GM19043 (cell line): Measurements from ENCODE around the gene SLC6A7.
A peak's percentile ranks its signal among the peaks of the same experiment; 100 is the strongest.

Source experiments
- ATAC-seq: cut with Tn5 transposase; IDR thresholded peaks from one replicate; pipeline ENCODE4 v1.9.1; 2021; ENCODE audit warnings: low read depth; ENCODE audit not compliant: unreplicated experiment

Gene SLC6A7

DNA sequence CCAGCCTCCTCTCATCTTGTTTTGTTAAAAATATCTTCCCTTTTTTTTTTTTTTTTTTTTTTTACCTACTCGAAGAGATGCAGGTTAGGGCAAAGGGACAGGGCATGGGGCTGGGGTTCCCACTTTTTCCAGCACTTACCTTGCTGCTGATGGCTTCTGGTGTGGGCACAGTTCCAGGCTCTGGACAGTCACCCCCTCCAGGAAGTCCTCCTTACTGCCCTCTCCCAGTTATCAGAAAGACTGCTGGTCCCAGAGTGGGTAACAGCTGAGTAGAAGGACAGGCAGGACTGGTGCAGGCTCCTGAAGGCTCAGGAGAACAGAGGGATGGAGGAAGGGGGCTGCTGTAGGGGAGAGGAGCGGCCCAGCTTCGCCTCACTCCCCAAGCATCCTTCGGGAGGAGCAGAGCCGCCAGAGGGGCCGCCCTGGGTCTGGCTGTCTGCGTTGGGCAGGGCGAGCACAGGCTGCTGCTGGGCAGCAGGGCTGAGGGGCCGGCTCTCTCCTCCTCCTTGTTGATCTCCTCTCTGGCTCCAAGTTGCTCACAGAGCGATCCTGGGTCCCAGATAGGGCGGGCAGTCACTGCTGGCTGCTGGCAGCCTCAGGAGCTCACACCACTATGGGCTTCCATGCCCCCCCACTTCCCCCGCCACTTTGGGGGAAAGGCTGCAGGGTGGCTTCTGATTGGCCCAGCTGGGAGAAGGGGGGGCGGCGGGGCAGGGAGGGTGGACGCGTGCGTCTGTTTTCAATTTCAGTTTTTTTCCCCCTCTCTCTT, 34.4 kb upstream of the SLC6A7 start, which contains the start of gene PDGFRB:
Gene PDGFRB (minus strand): TSS at position 588 of the 769 bp plus-strand sequence. CDS start 18,798 bp downstream, outside the sequence.
- peak; percentile 72 for ATAC-seq

DNA sequence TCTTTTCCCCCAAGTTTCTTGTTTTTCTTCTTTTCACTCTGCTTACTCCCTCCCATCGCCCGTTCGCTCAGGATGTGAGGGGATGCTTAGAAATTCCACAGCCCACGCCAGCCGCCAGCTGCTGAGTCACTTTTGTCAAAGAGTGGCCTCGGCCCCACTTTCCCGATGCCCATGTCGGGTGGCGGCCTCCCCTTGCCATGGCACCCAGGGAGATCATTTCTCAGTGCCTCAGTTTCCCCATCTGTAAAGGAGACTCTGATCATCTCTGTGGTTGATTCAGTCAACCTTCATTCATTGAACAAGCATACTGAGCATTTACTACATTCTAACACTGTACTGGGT, 33.9 kb upstream of the SLC6A7 start:
- ATAC-seq, result no peak

DNA sequence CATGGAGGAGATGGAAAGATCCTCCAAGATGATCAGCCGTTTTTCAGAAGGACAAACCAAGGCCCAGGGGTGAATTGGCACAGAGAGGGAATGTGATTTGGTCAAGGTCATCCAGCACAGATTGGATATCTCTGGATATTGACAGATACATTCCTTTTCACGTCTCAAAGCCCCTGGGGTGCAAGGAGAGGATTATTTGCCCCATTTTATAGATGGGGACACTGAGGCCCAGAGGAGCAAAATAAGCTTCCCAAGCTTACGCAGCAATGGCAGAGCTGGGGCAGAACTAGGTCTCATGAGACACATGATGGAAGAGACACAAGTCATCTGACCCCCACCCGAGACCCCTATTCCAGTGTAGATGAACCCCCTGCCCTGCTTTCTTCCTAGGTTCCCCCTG, 33.3 kb upstream of the SLC6A7 start:
- no peak for ATAC-seq

GRCh38 chr5:150157168-150157567, 32.7 kb upstream of the SLC6A7 start:
- ATAC-seq, result no peak

DNA sequence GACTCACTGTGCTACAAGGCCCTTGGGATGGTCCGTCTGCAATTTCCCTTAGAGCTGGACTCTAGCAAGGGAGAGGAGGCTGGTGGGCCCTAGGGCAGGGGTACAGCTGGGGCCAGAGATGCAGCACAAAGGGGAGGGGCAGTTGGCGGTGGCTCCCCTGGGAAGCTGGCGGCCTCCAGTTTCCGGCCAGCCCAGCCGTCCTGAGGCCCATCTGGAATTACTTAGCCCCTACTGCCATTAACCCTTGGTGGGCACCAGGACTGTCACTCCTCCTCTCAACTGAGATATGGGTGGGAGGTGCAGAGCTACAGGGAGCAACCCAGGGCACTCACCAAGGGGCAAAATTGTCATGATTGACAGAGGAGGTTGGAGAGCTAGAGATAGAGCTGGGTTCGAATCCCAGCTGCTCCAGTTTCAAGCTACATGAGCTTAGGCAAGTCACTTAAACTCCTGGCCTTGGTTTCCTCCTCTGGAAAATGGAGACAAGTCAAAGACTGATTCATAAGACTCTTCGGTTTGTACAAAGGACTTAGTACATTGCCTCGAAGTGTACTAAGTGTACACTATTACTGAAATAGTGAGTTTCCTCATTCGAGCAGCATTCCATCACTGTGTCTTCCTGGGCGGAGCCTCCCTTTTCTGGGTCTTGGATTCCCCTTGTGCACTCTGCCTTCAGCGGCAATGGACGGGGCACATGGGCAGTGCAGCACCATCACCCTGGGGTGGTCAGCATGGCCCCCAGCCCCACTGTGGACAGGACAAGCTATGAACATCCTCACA, 31.5 kb upstream of the SLC6A7 start:
- no peak for ATAC-seq

GRCh38 chr5:150159031-150159430, 30.8 kb upstream of the SLC6A7 start:
- no peak for ATAC-seq

DNA sequence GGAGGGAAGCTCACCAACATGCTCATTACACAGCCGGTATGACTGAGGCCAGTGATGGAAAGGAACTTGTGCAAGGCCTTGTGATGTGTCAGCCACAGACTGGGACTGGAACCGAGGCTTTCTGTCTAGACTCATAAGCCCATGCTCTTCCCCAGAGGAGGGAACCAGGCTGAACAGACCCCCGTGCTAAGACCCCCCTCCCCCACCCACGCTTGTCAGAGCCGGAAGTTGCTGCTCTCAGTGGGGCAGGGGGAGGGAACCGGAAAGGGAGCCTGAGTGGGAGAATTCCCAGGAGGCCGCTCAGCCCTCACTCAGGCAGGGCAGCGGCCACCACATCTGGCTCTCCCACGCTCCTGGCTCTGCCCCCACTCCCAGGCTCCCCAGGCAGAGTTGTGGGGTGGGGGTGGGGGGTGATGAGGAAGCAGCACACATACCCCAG, 30.1 kb upstream of the SLC6A7 start:
- no peak for ATAC-seq

GRCh38 chr5:150160448-150161081, 29.3 kb upstream of the SLC6A7 start:
- ATAC-seq, result no peak

DNA sequence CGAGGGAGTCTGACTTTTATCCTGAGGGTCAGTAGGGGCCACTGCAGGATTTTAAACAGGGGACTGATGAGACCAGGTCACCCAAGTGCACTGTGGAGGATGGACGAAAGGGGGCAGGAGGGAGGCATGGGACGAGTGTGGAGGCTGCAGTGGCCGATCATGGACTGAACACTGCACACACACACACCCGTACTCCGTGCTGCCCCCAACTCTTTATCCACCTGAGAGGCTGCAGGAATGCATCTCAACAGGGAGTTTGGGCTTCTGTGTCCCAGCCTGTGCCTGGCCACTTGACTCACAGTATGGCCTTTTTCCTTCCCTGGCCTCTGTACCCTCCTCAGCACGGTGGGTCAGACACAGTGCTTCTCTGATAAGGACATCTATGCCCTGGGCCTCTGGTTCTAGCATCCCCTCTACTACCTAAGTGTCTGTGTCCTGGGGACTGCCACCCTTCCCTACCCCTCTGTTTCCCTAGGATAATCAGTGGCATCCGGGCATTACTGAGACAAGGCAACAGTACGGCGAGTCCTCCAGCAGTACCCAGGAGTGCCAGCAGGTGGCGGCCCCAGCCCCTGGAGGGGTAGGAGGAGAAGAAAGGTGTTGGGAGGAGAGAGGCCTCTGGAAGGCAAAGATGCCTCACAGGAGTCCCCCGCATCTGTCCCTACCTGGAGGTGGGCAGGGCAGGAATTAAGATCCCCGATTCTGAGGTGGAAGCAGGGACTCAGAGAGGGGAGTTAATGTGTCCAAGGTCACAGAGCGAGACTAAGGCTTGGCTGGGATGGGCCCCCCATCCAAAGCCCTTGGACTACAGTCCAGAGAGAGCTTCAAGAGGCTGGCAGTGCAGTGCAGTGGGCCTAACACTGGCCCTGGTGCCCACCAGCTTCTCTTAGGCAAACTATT, 28.4 kb upstream of the SLC6A7 start:
- peak; percentile 81 for ATAC-seq

- no peak for ATAC-seq
These were observed 27.7 kb upstream of the SLC6A7 start for GRCh38 chr5:150162142-150162513.

GRCh38 chr5:150163035-150163434, 26.8 kb upstream of the SLC6A7 start:
- no peak for ATAC-seq

GRCh38 chr5:150163547-150164059, 26.3 kb upstream of the SLC6A7 start:
- no peak for ATAC-seq

DNA sequence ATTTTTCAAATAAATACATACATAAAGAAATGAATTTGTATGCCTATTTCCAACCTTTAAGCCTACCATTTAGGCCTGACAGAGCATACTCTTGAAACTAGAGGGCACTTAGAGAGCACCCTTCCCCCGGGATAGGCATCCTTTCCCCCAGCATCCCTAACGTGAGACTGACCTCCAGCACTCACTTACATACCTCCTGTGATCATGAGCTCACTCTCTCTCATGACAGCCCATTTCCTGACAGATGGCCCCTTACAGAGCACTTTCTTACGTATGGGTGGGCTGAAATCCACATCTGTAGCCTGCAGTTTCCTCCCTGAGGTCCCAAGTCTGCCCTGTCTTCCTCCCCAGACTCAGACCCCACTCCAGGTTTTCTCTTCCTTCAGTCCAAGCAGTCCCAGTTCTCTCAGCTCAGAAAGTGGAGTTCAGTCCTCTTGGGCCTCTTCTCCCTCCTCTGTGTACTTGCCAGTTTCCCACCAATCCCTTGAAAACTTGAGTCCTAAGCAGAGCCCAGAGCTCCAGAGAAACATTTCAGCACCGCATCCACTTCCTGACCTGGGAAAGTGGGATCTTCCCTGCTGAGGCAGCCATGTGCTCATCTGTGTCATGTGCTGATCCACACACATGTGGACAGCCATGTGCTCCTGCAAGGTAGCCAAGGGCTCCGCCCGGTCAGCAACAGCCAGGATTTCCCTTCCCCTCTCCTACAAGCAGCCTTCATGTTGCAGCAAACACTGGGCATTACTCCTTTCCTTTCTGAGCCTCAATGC, 25.5 kb upstream of the SLC6A7 start:
- ATAC-seq, result no peak

DNA sequence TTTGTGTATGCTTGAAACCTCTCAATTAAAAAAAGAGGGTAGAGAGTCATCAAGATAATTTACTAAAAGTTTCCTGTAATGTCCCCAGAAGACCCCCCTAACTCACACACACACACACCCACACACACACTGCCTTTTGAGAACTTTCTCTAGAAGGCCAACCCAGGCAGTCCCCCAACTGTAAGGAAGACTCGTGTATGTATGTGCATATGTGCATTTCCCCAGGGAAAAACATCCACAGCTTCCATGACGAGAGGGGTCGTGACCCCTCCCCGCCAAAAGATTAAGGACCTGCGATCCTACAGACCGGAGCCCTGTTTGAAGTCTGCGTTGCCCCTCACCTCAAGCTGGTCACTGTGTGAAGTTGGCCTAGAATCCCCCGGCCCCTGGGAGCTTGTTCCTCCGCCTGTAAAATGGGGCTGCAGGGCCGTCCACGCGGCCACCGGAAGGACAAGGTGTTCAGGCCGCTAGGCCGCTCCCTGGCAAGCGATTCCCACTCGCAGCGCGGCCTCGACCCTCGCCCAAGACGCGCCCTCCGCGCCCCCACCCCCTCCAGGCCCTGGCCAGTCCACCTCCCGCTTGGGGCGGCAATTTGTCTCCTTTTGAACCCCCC, 23.7 kb upstream of the SLC6A7 start:
- no peak for ATAC-seq

- no peak for ATAC-seq
These were observed 23.0 kb upstream of the SLC6A7 start, which contains the start of gene CDX1 for GRCh38 chr5:150166650-150167511. TSS of gene CDX1 (plus strand) at chr5:150166778. CDS start at chr5:150166877, 99 bp downstream.

GRCh38 chr5:150167512-150167850, 22.4 kb upstream of the SLC6A7 start:
- no peak for ATAC-seq

DNA sequence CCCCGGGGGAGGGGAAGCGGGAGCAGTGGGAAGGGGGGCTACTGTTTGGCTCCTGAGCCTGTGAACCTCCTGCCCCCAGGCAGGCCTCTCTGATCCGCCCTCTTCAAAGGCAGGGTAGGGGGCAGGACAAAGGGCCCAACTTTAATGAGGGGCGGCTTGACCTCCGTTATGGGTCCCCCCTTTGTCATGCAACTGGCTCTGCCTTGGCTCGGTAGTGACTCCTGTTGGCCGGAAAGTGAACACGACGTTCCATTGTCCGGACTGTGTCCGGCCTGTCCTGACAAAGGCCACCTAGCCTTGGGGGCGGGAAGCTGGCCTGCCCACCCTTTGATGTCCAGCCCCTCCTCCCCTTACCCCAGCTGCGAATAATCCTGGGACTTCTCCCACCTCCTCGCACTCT, 22.0 kb upstream of the SLC6A7 start:
- no peak for ATAC-seq

GRCh38 chr5:150168864-150169263, 21.0 kb upstream of the SLC6A7 start:
- ATAC-seq, result no peak
